Omental fat pad (tissue), 4 donors: ENCODE results near the gene PDE11A. TPM values are rescaled to one million over a fixed set of nuclear protein-coding genes. Genes with fewer than 3 reads are reported as not detected.

Experiments used
- ATAC-seq: fragments of 150-250 bp; one replicate; pipeline ENCODE4 v1.9.1; 2016; ENCODE audit warnings: mild to moderate bottlenecking, moderate library complexity; ENCODE audit not compliant: low FRiP score
- DNase-seq: peaks from one replicate; pipeline ENCODE4 v3.0.0-alpha.2; 2019; ENCODE audit warnings: low spot score
- small RNA-seq: library from RNA; depleted of rRNA; stranded (forward); fragments of <200 nt; gene quantifications from one replicate; pipeline ENCODE3, GENCODE V24; 2016
- total RNA-seq, 4 donors: library from RNA; depleted of rRNA; stranded (reverse); fragments of >200 nt; gene quantifications; one replicate each; pipeline ENCODE4 v1.1.0, GENCODE V29; 2016
- TF ChIP-seq, protein P1 (sequence below), 3 donors: fragments of 450-650 bp; IDR thresholded peaks; one replicate each; pipeline ENCODE4 v1.5.1; 2016 to 2017; ENCODE audit warnings: antibody characterized with exemption in 3 of 3, mild to moderate bottlenecking in 3 of 3, moderate library complexity in 2 of 3

Gene PDE11A
- total RNA-seq, 4 donors from 2014 or later = 0.16 to 0.65 TPM; not detected in 2

- ATAC-seq (no peak), DNase-seq (no peak)
- TF ChIP-seq, protein P1, sequence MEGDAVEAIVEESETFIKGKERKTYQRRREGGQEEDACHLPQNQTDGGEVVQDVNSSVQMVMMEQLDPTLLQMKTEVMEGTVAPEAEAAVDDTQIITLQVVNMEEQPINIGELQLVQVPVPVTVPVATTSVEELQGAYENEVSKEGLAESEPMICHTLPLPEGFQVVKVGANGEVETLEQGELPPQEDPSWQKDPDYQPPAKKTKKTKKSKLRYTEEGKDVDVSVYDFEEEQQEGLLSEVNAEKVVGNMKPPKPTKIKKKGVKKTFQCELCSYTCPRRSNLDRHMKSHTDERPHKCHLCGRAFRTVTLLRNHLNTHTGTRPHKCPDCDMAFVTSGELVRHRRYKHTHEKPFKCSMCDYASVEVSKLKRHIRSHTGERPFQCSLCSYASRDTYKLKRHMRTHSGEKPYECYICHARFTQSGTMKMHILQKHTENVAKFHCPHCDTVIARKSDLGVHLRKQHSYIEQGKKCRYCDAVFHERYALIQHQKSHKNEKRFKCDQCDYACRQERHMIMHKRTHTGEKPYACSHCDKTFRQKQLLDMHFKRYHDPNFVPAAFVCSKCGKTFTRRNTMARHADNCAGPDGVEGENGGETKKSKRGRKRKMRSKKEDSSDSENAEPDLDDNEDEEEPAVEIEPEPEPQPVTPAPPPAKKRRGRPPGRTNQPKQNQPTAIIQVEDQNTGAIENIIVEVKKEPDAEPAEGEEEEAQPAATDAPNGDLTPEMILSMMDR (IDR thresholded peaks at IDR 0.05) = no peak
Measured at GRCh38 chr2:177577075-177577474, 495.5 kb downstream of the PDE11A start.

- DNase-seq (no peak), ATAC-seq (no peak)
- TF ChIP-seq, protein P1 (IDR thresholded peaks at IDR 0.05) = no peak
Measured at GRCh38 chr2:177575358-177575757, 497.2 kb downstream of the PDE11A start.

DNA sequence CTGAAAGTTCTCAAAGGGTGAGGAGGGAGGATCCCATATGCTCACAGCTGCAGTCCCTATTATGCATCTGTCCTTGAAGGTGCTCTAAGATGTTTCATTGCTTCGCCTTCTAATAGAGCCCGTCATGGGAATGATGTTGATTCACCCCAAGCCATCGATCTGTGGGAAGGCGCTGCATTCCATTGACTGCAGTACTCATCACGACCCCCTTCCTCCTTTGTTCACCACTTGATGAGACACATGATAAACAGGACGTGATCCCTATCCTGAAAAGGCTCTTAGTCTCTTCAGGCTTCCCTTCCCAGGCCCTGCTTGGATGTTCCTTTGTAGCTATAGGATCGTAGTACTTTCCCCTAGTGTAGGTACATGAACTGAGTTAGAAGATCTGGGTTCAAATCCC is 498.2 kb downstream of the PDE11A start:
- TF ChIP-seq, protein P1 (IDR thresholded peaks at IDR 0.05) = no peak
- ATAC-seq = no peak
- no peak for DNase-seq

Small RNA genes within 50 kb of the gene (small RNA-seq; reads per million reads assigned to genes)
- gene AC011998.1 (not detected), gene RNU6-629P (not detected)

Other genes starting within 250 kb of the PDE11A start
- 10 to 100 TPM in 1 of 4 donors, 1 to 10 TPM in 3; 6.8 to 16.9 (median 8.2) TPM for gene RBM45, start 39.7 kb upstream of the PDE11A start, total RNA-seq
- gene OSBPL6, start 121.7 kb upstream of the PDE11A start, total RNA-seq = 1 to 10 TPM; 1.1 to 2.0 (median 1.6) TPM